Neutrophil (primary cell): ENCODE measurements around the gene ARMC12.

ENCODE experiments used
- H3K27ac ChIP-seq: fragments of 200-600 bp; sonication (generic); 2 replicates; pipeline ENCODE4 v1.5.1; 2016; ENCODE audit warnings: mild to moderate bottlenecking, moderate library complexity
- H3K27me3 ChIP-seq: fragments of 200-600 bp; sonication (generic); 2 replicates; pipeline ENCODE4 v1.6.0; 2016; ENCODE audit warnings: mild to moderate bottlenecking
- H3K36me3 ChIP-seq: fragments of 200-600 bp; sonication (generic); 2 replicates; pipeline ENCODE4 v1.5.1; 2017
- H3K4me1 ChIP-seq, 2 experiments: fragments of 200-600 bp in 1 of 2; sonication (generic) in 1 of 2; 1 replicate in 1 of 2; 2 replicates in 1 of 2; pipeline versions ENCODE4 v1.5.1 to v1.6.1; 2013 to 2016; ENCODE audit warnings: low read depth in 1 of 2, low read length in 1 of 2, mild to moderate bottlenecking in 1 of 2, moderate library complexity in 1 of 2; ENCODE audit not compliant: control insufficient read depth in 1 of 2, insufficient read depth in 1 of 2
- H3K4me3 ChIP-seq, 2 experiments: fragments of 200-600 bp in 1 of 2; sonication (generic) in 1 of 2; 1 replicate in 1 of 2; 2 replicates in 1 of 2; pipeline ENCODE4 v1.5.1; 2013 to 2016; ENCODE audit warnings: low read depth in 1 of 2, low read length in 1 of 2, mild to moderate bottlenecking in 1 of 2, moderate library complexity in 1 of 2
- H3K9me3 ChIP-seq: fragments of 200-600 bp; sonication (generic); 2 replicates; pipeline ENCODE4 v1.5.1; 2016
- TF ChIP-seq, protein P1 (sequence below): fragments of 200-600 bp; sonication (generic); IDR thresholded peaks from 2 replicates; pipeline ENCODE4 v1.5.1; 2016; ENCODE audit warnings: antibody characterized with exemption

ARMC12 gene

DNA sequence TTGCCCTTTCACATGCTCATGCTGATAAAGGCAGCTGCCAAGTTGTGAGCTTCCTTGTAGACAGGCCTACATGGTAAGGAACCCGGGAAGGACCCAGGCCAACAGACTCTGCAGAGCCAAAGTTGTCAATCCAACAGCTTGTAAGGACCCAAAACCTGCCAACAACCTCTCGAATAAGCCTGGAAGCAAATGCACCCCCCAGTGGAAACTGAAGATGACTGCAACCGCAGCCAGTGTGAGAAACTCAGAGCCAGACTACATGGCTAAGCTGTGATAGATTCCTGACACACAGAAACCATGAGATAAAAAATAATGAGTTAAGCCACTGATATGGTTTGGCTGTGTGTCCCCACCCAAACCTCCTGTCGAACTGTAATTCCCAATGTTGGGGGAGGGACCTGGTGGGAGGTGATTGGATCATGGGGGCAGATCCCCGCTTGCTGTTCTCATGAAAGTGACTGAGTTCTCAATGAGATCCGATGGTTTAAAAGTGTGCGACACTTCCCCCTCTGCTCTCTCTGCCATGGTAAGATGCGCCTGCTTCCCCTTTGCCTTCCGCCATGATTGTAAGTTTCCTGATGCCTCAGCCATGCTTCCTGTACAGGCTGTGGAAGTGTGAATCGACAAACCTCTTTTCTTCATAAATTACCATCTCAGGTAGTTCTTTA is 20.8 kb downstream of the ARMC12 start:
- H3K9me3 ChIP-seq = no peaks in the 10 kb centered on the region
- H3K4me3 ChIP-seq = no peak overlapping the region

DNA sequence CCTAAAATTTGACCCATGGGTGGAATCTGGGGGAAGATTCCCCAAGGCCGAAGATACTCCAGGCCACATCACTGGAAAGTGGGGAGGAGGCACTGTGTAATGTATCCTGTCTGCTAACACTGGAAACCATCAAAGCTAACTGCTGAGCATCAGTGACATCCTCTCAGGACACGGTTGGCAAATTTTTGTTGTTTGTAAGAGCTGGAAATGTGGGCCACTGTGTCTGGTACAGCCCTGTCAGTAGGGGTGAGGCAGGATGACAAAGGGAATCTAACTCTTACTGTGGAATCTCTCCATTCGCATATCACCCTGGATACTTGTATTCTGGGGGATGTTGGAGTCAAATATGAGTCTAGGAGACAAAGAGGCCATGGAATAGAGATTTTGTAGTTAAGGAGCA is 22.6 kb downstream of the ARMC12 start:
- Histone ChIP-seq H3K27me3 (peaks cover 29% of the 10 kb centered on the region), H3K36me3 (no peaks in the 10 kb centered on the region), H3K9me3 (no peaks in the 10 kb centered on the region), H3K4me1 (peaks cover 0 to 17% of the 10 kb centered on the region in 2 experiments), H3K4me3 (no peak overlapping the region), H3K27ac (no peak overlapping the region)
- TF ChIP-seq, protein P1, sequence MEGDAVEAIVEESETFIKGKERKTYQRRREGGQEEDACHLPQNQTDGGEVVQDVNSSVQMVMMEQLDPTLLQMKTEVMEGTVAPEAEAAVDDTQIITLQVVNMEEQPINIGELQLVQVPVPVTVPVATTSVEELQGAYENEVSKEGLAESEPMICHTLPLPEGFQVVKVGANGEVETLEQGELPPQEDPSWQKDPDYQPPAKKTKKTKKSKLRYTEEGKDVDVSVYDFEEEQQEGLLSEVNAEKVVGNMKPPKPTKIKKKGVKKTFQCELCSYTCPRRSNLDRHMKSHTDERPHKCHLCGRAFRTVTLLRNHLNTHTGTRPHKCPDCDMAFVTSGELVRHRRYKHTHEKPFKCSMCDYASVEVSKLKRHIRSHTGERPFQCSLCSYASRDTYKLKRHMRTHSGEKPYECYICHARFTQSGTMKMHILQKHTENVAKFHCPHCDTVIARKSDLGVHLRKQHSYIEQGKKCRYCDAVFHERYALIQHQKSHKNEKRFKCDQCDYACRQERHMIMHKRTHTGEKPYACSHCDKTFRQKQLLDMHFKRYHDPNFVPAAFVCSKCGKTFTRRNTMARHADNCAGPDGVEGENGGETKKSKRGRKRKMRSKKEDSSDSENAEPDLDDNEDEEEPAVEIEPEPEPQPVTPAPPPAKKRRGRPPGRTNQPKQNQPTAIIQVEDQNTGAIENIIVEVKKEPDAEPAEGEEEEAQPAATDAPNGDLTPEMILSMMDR = no peak

More for the DNA sequence above, 20.8 kb downstream of the ARMC12 start:
- H3K27me3 ChIP-seq = peaks cover 10% of the 10 kb centered on the region
- H3K27ac ChIP-seq = no peak overlapping the region
- no peaks in the 10 kb centered on the region for H3K36me3 ChIP-seq
- TF ChIP-seq, protein P1 = no peak
- peaks cover 0 to 8% of the 10 kb centered on the region in 2 experiments for H3K4me1 ChIP-seq

- Histone ChIP-seq H3K4me1 (peaks cover 3 to 14% of the 10 kb centered on the region in 2 experiments), H3K9me3 (no peaks in the 10 kb centered on the region), H3K36me3 (no peaks in the 10 kb centered on the region), H3K4me3 (no peak overlapping the region), H3K27ac (no peak overlapping the region), H3K27me3 (peaks cover 48% of the 10 kb centered on the region)
- TF ChIP-seq, protein P1 = no peak
These were observed 28.9 kb downstream of the ARMC12 start for GRCh38 chr6:35765739-35766138.

- Histone ChIP-seq H3K9me3 (no peaks in the 10 kb centered on the region), H3K4me1 (peaks cover 4 to 13% of the 10 kb centered on the region in 2 experiments), H3K27ac (no peak overlapping the region), H3K4me3 (no peak overlapping the region), H3K27me3 (peaks cover 21% of the 10 kb centered on the region), H3K36me3 (no peaks in the 10 kb centered on the region)
- TF ChIP-seq, protein P1 = no peak
These were observed 32.4 kb downstream of the ARMC12 start for GRCh38 chr6:35769211-35769610.

GRCh38 chr6:35771343-35771627 is 34.5 kb downstream of the ARMC12 start:
- H3K4me3 ChIP-seq = no peak overlapping the region
- no peak overlapping the region for H3K27ac ChIP-seq
- peaks cover 7 to 14% of the 10 kb centered on the region in 2 experiments for H3K4me1 ChIP-seq
- no peaks in the 10 kb centered on the region for H3K36me3 ChIP-seq
- TF ChIP-seq, protein P1 = no peak
- H3K27me3 ChIP-seq = peaks cover 8% of the 10 kb centered on the region
- H3K9me3 ChIP-seq = no peaks in the 10 kb centered on the region
